GM12891 (cell line): ENCODE results near the gene FMN1.

Experiments used
- POLR2A ChIP-seq: IDR thresholded peaks from 2 replicates; pipeline ENCODE4 v1.6.1; 2011; ENCODE audit warnings: low read depth, low read length, control low read depth
- POU2F2 ChIP-seq: IDR thresholded peaks from 2 replicates; pipeline ENCODE4 v1.6.1; 2011; ENCODE audit warnings: low read depth, mild to moderate bottlenecking, control low read depth, low read length, moderate library complexity

DNA sequence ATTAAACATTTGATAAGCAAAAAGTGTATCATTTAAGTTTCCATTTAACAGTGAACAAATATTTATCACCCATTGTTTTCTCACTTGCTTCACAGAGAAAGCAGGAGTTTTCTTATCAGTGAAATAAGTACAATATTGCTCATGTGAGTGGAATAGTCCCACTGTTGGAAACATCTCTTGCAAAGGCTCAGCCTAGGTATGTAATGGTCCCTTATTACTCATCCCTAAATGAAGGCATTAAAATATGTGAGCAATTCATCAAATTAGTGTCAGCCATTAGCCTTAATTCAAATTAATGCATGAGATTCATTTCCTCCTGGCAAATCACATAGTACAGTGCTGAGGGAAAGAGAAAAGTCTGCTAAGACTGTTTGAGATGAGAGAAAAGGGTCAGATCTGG is 9.6 kb upstream of the FMN1 start:
- TF ChIP-seq POLR2A: no peak
- no peak for TF ChIP-seq POU2F2
